HCT116 (cell line): Measurements from ENCODE around the gene SLC6A19.

Experiments
- CEBPB ChIP-seq: IDR thresholded peaks from 2 replicates; pipeline ENCODE4 v1.6.1; 2012; ENCODE audit warnings: low read depth
- EZH2 ChIP-seq: fragments of 200-600 bp; sonication (generic); IDR thresholded peaks from 2 replicates; pipeline ENCODE4 v1.6.1; 2017; ENCODE audit warnings: antibody characterized with exemption, mixed run types
- EZH2phosphoT487 ChIP-seq: fragments of 200-600 bp; IDR thresholded peaks from 2 replicates; pipeline ENCODE4 v1.6.1; 2018; ENCODE audit warnings: antibody characterized with exemption, borderline replicate concordance
- FOSL1 ChIP-seq: IDR thresholded peaks from 2 replicates; pipeline ENCODE4 v1.6.1; 2012; ENCODE audit warnings: low read depth
- JUND ChIP-seq: IDR thresholded peaks from 2 replicates; pipeline ENCODE4 v1.6.1; 2012
- POLR2A ChIP-seq: IDR thresholded peaks from 2 replicates; pipeline ENCODE4 v1.7.0; 2011; ENCODE audit warnings: borderline replicate concordance; ENCODE audit not compliant: insufficient read depth, insufficient read length; ENCODE audit errors: extremely low read depth
- POLR2AphosphoS5 ChIP-seq: IDR thresholded peaks from 2 replicates; pipeline ENCODE4 v1.6.1; 2011; ENCODE audit warnings: mild to moderate bottlenecking, low read depth, low read length, moderate library complexity
- RAD21 ChIP-seq: IDR thresholded peaks from 2 replicates; pipeline ENCODE4 v1.6.1; 2012; ENCODE audit warnings: low read depth, mild to moderate bottlenecking
- TCF7L2 ChIP-seq: IDR thresholded peaks from 2 replicates; pipeline ENCODE4 v1.7.0; 2011; ENCODE audit warnings: borderline replicate concordance, inconsistent platforms; ENCODE audit not compliant: insufficient read depth, insufficient read length; ENCODE audit errors: extremely low read depth
- YY1 ChIP-seq: IDR thresholded peaks from 2 replicates; pipeline ENCODE4 v1.6.1; 2011; ENCODE audit warnings: low read length, low read depth, moderate library complexity, mild to moderate bottlenecking; ENCODE audit not compliant: insufficient replicate concordance; ENCODE audit errors: extremely low read depth
- TF ChIP-seq, protein P1 (sequence below): IDR thresholded peaks from 2 replicates; pipeline ENCODE4 v1.6.1; 2012
- TF ChIP-seq, protein P2 (sequence below), 3 experiments: fragments of 200-600 bp in 1 of 3; sonication (generic) in 1 of 3; IDR thresholded peaks in 2 of 3; conservative IDR thresholded peaks in 1 of 3; 2 replicates each; pipeline ENCODE4 v1.5.1; 2012 to 2017; ENCODE audit warnings: low read depth in 2 of 3, low read length in 2 of 3, antibody characterized with exemption in 1 of 3, borderline replicate concordance in 1 of 3, control low read depth in 1 of 3, mild to moderate bottlenecking in 1 of 3, mixed read lengths in 1 of 3, mixed run types in 1 of 3, moderate library complexity in 1 of 3; ENCODE audit not compliant: insufficient read depth in 1 of 3
- TF ChIP-seq, protein P3 (sequence below): IDR thresholded peaks from 2 replicates; pipeline ENCODE4 v1.6.1; 2012
- TF ChIP-seq, protein P4 (sequence below): IDR thresholded peaks from 2 replicates; pipeline ENCODE4 v1.6.1; 2011; ENCODE audit warnings: mild to moderate bottlenecking, low read length, moderate library complexity; ENCODE audit not compliant: insufficient replicate concordance; ENCODE audit errors: extremely low read depth

DNA sequence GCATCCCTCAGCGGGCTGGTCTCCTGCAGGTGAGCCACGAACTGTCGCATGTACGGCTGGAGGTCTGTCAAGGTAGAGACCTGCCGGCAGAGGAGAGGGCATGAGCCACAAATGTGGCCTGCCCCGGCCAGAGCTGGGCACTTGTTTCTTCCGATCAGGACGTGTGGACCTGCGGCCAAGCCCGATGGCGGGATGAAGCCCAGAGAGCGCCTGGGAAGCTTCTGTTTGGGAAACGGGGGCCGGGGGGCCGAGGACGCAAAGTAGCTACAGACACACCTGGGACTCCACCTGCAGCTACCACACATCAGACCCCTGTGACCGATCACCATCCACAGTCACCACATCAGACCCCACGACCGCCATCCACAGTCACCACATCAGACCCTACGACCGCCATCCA is 70.8 kb downstream of the SLC6A19 start:
- TF ChIP-seq, protein P1, sequence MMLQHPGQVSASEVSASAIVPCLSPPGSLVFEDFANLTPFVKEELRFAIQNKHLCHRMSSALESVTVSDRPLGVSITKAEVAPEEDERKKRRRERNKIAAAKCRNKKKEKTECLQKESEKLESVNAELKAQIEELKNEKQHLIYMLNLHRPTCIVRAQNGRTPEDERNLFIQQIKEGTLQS: no peak
- TF ChIP-seq POLR2AphosphoS5 (no peak), JUND (no peak), TCF7L2 (no peak), RAD21 (no peak), POLR2A (no peak), YY1 (no peak), EZH2phosphoT487 (no peak), FOSL1 (no peak), CEBPB (no peak), EZH2 (no peak)
- TF ChIP-seq, protein P2, sequence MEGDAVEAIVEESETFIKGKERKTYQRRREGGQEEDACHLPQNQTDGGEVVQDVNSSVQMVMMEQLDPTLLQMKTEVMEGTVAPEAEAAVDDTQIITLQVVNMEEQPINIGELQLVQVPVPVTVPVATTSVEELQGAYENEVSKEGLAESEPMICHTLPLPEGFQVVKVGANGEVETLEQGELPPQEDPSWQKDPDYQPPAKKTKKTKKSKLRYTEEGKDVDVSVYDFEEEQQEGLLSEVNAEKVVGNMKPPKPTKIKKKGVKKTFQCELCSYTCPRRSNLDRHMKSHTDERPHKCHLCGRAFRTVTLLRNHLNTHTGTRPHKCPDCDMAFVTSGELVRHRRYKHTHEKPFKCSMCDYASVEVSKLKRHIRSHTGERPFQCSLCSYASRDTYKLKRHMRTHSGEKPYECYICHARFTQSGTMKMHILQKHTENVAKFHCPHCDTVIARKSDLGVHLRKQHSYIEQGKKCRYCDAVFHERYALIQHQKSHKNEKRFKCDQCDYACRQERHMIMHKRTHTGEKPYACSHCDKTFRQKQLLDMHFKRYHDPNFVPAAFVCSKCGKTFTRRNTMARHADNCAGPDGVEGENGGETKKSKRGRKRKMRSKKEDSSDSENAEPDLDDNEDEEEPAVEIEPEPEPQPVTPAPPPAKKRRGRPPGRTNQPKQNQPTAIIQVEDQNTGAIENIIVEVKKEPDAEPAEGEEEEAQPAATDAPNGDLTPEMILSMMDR (IDR thresholded peaks at IDR 0.05 in 2 of 3, conservative IDR thresholded peaks at IDR 0.05 in 1 of 3; ENCODE audit: borderline replicate concordance in 1 of 3, insufficient read depth in 1 of 3, low read depth in 2 of 3, low read length in 2 of 3): no peak
- TF ChIP-seq, protein P3, sequence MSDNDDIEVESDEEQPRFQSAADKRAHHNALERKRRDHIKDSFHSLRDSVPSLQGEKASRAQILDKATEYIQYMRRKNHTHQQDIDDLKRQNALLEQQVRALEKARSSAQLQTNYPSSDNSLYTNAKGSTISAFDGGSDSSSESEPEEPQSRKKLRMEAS: no peak
- TF ChIP-seq, protein P4, sequence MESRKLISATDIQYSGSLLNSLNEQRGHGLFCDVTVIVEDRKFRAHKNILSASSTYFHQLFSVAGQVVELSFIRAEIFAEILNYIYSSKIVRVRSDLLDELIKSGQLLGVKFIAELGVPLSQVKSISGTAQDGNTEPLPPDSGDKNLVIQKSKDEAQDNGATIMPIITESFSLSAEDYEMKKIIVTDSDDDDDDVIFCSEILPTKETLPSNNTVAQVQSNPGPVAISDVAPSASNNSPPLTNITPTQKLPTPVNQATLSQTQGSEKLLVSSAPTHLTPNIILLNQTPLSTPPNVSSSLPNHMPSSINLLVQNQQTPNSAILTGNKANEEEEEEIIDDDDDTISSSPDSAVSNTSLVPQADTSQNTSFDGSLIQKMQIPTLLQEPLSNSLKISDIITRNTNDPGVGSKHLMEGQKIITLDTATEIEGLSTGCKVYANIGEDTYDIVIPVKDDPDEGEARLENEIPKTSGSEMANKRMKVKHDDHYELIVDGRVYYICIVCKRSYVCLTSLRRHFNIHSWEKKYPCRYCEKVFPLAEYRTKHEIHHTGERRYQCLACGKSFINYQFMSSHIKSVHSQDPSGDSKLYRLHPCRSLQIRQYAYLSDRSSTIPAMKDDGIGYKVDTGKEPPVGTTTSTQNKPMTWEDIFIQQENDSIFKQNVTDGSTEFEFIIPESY: no peak
